Keratinocyte (primary cell): ENCODE data around the gene ESYT3. TPM values are rescaled to one million over a fixed set of nuclear protein-coding genes. Genes with fewer than 3 reads are reported as not detected.

Source experiments
- DNase-seq: peaks from one replicate; pipeline ENCODE4 v3.0.0-alpha.2; 2011; ENCODE audit warnings: low read depth, missing footprints, low spot score
- FAIRE-seq: peaks from 2 replicates; lab custom pipeline; 2011; peaks lifted over from hg19 to GRCh38; lab: Jason Lieb, UNC
- H2AFZ ChIP-seq: 2 replicates; pipeline ENCODE4 v1.6.0; 2012; ENCODE audit warnings: low read length, control low read depth, inconsistent platforms; ENCODE audit not compliant: control insufficient read depth
- H3K27ac ChIP-seq: 2 replicates; pipeline ENCODE4 v1.5.1; 2011; ENCODE audit warnings: low read length; ENCODE audit not compliant: control insufficient read depth, insufficient read depth
- H3K27me3 ChIP-seq: 3 replicates; pipeline ENCODE4 v1.6.0; 2011; ENCODE audit warnings: low read length; ENCODE audit not compliant: control insufficient read depth, insufficient read depth; ENCODE audit errors: extremely low read depth
- H3K36me3 ChIP-seq, 2 experiments: 2 replicates in 1 of 2; 3 replicates in 1 of 2; pipeline ENCODE4 v1.5.1; 2011; ENCODE audit warnings: low read length in 2 of 2, mild to moderate bottlenecking in 1 of 2; ENCODE audit not compliant: control insufficient read depth in 2 of 2, insufficient read depth in 2 of 2; ENCODE audit errors: extremely low read depth in 1 of 2
- H3K4me1 ChIP-seq: 3 replicates; pipeline ENCODE4 v1.5.1; 2011; ENCODE audit warnings: low read length; ENCODE audit not compliant: control insufficient read depth, insufficient read depth; ENCODE audit errors: extremely low read depth
- H3K4me2 ChIP-seq: 3 replicates; pipeline ENCODE4 v1.6.0; 2011; ENCODE audit warnings: low read depth, low read length; ENCODE audit not compliant: control insufficient read depth, insufficient read depth; ENCODE audit errors: extremely low read depth
- H3K4me3 ChIP-seq, 3 experiments: fragments of 200-600 bp in 1 of 3; sonication (generic) in 1 of 3; 2 replicates in 2 of 3; 3 replicates in 1 of 3; pipeline ENCODE4 v1.5.1; 2011 to 2016; ENCODE audit warnings: low read length in 3 of 3, mild to moderate bottlenecking in 3 of 3, control low read depth in 2 of 3, inconsistent platforms in 1 of 3, low read depth in 1 of 3, mixed read lengths in 1 of 3, mixed run types in 1 of 3, moderate library complexity in 1 of 3; ENCODE audit not compliant: control insufficient read depth in 2 of 3, insufficient read depth in 2 of 3; ENCODE audit errors: extremely low read depth in 1 of 3
- H3K79me2 ChIP-seq: 2 replicates; pipeline ENCODE4 v1.6.0; 2012; ENCODE audit warnings: low read length; ENCODE audit not compliant: control insufficient read depth, insufficient read depth
- H3K9ac ChIP-seq: 3 replicates; pipeline ENCODE4 v1.6.0; 2011; ENCODE audit warnings: low read length; ENCODE audit not compliant: control insufficient read depth, insufficient read depth; ENCODE audit errors: extremely low read depth
- H3K9me1 ChIP-seq: 3 replicates; pipeline ENCODE4 v1.6.0; 2011; ENCODE audit warnings: low read length; ENCODE audit not compliant: control insufficient read depth, insufficient read depth; ENCODE audit errors: extremely low read depth
- H3K9me3 ChIP-seq: 2 replicates; pipeline ENCODE4 v1.5.1; 2012; ENCODE audit warnings: low read depth, low read length; ENCODE audit not compliant: control insufficient read depth
- H4K20me1 ChIP-seq: 3 replicates; pipeline ENCODE4 v1.6.0; 2011; ENCODE audit warnings: low read length; ENCODE audit not compliant: control insufficient read depth, insufficient read depth; ENCODE audit errors: extremely low read depth
- CTCF ChIP-seq, 3 experiments: IDR thresholded peaks in 1 of 3; conservative IDR thresholded peaks in 1 of 3; optimal IDR thresholded peaks in 1 of 3; 2 replicates in 2 of 3; 3 replicates in 1 of 3; pipeline versions ENCODE3 to v1.5.1; 2011; ENCODE audit warnings: low read length in 3 of 3, mild to moderate bottlenecking in 3 of 3, moderate library complexity in 2 of 3, control low read depth in 1 of 3, inconsistent platforms in 1 of 3; ENCODE audit not compliant: insufficient read depth in 2 of 3; ENCODE audit errors: extremely low read depth in 1 of 3
- EZH2 ChIP-seq: IDR thresholded peaks from one replicate; pipeline ENCODE4 v1.6.1; 2012; ENCODE audit warnings: inconsistent platforms, mild to moderate bottlenecking, low read length, moderate library complexity
- dilution Hi-C: fragments of 300-500 bp; cut with MboI; formaldehyde crosslinking; loops from one replicate; pipeline ENCODE4 v1.7.0; 2020; ENCODE audit warnings: low sequenced_read_pairs; ENCODE audit not compliant: extremely low pct_ligation_motif_present
- polyA plus RNA-seq, 5 experiments: library from polyadenylated mRNA; depleted of rRNA in 3 of 5; stranded (reverse) in 3 of 5; stranded (forward) in 1 of 5; unstranded in 1 of 5; fragments of >200 nt; gene quantifications; 1 replicate in 1 of 5; 2 replicates in 3 of 5; 3 replicates in 1 of 5; pipeline versions ENCODE4 v1.2.1 to v1.2.3, GENCODE V29; 2011 to 2012; ENCODE audit warnings: missing spikeins in 2 of 5, low read depth in 1 of 5, low replicate concordance in 1 of 5

ESYT3 gene
- polyA plus RNA-seq, 1 donor (not counting 4 experiments of a cell fraction or from before 2014, with no cell fraction given), result 0.62 TPM

GRCh38 chr3:138491971-138492370 lies 57.6 kb downstream of the ESYT3 start:
- Histone ChIP-seq H3K9ac (no peak overlapping the region), H3K4me2 (no peak overlapping the region), H3K27me3 (no peaks in the 10 kb centered on the region), H2AFZ (no peak overlapping the region), H3K4me1 (peaks cover 19% of the 10 kb centered on the region), H3K27ac (no peak overlapping the region), H3K9me1 (no peaks in the 10 kb centered on the region), H3K36me3 (no peaks in the 10 kb centered on the region), H3K9me3 (no peaks in the 10 kb centered on the region), H3K4me3 (no peak overlapping the region), H4K20me1 (no peaks in the 10 kb centered on the region), H3K79me2 (no peaks in the 10 kb centered on the region)
- DNase-seq, result no peak
- no peak for FAIRE-seq
- dilution Hi-C loops, result no loop called here
- no peak for TF ChIP-seq EZH2

- no peaks in the 10 kb centered on the region for H3K9me3 ChIP-seq
These were observed 58.7 kb downstream of the ESYT3 start for GRCh38 chr3:138492980-138493675.

More at GRCh38 chr3:138492980-138493675, 58.7 kb downstream of the ESYT3 start:
- Histone ChIP-seq H3K79me2 (no peaks in the 10 kb centered on the region), H3K36me3 (no peaks in the 10 kb centered on the region), H3K9ac (no peak overlapping the region), H2AFZ (no peak overlapping the region), H3K9me1 (no peaks in the 10 kb centered on the region), H3K4me1 (peaks cover 19% of the 10 kb centered on the region), H3K27ac (no peak overlapping the region), H4K20me1 (no peaks in the 10 kb centered on the region), H3K4me2 (no peak overlapping the region), H3K27me3 (no peaks in the 10 kb centered on the region), H3K4me3 (no peak overlapping the region)
- DNase-seq (no peak), FAIRE-seq (no peak)
- TF ChIP-seq CTCF (optimal IDR thresholded peaks at IDR 0.05 in 1 of 3, IDR thresholded peaks at IDR 0.05 in 1 of 3, conservative IDR thresholded peaks at IDR 0.05 in 1 of 3; ENCODE audit: extremely low read depth in 1 of 3, insufficient read depth in 2 of 3, low read length in 3 of 3) (no peak), EZH2 (no peak)
- dilution Hi-C loops, result no loop called here
